H9 (cell line): ENCODE results near the gene XCL2. TPM values are rescaled to one million over a fixed set of nuclear protein-coding genes. Genes with fewer than 3 reads are reported as not detected.

Experiments
- DNase-seq: peaks from one replicate; pipeline ENCODE4 v3.0.0-alpha.2; 2017
- H2AFZ ChIP-seq: one replicate; pipeline ENCODE4 v1.6.1; 2013; ENCODE audit warnings: mild to moderate bottlenecking, low read length, control low read depth, moderate library complexity
- H2AK5ac ChIP-seq: 2 replicates; pipeline ENCODE4 v1.6.1; 2013; ENCODE audit warnings: low read length, control low read depth, mixed read lengths; ENCODE audit not compliant: insufficient read length
- H2BK120ac ChIP-seq: one replicate; pipeline ENCODE4 v1.6.1; 2013; ENCODE audit warnings: low read depth, mild to moderate bottlenecking, low read length, control low read depth, inconsistent platforms; ENCODE audit not compliant: poor library complexity, severe bottlenecking
- H2BK12ac ChIP-seq: 2 replicates; pipeline ENCODE4 v1.6.1; 2013; ENCODE audit warnings: low read length, control low read depth, mixed read lengths, low read depth; ENCODE audit not compliant: insufficient read length
- H2BK15ac ChIP-seq: 2 replicates; pipeline ENCODE4 v1.6.1; 2013; ENCODE audit warnings: low read depth, low read length, control low read depth
- H2BK20ac ChIP-seq: one replicate; pipeline ENCODE4 v1.6.1; 2013; ENCODE audit warnings: low read depth, mild to moderate bottlenecking, low read length, control low read depth, inconsistent platforms; ENCODE audit not compliant: poor library complexity, severe bottlenecking
- H2BK5ac ChIP-seq: 2 replicates; pipeline ENCODE4 v1.6.1; 2013; ENCODE audit warnings: low read length, control low read depth, mixed read lengths; ENCODE audit not compliant: insufficient read length
- H3K14ac ChIP-seq: 2 replicates; pipeline ENCODE4 v1.6.1; 2013; ENCODE audit warnings: low read length, control low read depth; ENCODE audit not compliant: insufficient read depth
- H3K18ac ChIP-seq: 2 replicates; pipeline ENCODE4 v1.6.1; 2013; ENCODE audit warnings: low read depth, mild to moderate bottlenecking, mixed read lengths, low read length, control low read depth; ENCODE audit not compliant: insufficient read length
- H3K23ac ChIP-seq: 2 replicates; pipeline ENCODE4 v1.6.1; 2013; ENCODE audit warnings: low read length, control low read depth, mixed read lengths, low read depth; ENCODE audit not compliant: insufficient read length
- H3K23me2 ChIP-seq: 2 replicates; pipeline ENCODE4 v1.6.1; 2013; ENCODE audit warnings: low read depth, mild to moderate bottlenecking, mixed read lengths, low read length, control low read depth; ENCODE audit not compliant: insufficient read length, poor library complexity, severe bottlenecking
- H3K27ac ChIP-seq: 2 replicates; pipeline ENCODE4 v1.5.1; 2013; ENCODE audit warnings: low read length, control low read depth, mixed read lengths, low read depth; ENCODE audit not compliant: insufficient read length
- H3K27me3 ChIP-seq: 2 replicates; pipeline ENCODE4 v1.6.1; 2013; ENCODE audit warnings: low read length, control low read depth, inconsistent platforms; ENCODE audit not compliant: insufficient read depth
- H3K4ac ChIP-seq: 2 replicates; pipeline ENCODE4 v1.6.1; 2013; ENCODE audit warnings: low read depth, mild to moderate bottlenecking, control low read depth, inconsistent platforms, low read length, moderate library complexity
- H3K4me1 ChIP-seq: 2 replicates; pipeline ENCODE4 v1.6.1; 2013; ENCODE audit warnings: low read length, control low read depth, inconsistent platforms; ENCODE audit not compliant: insufficient read depth
- H3K4me2 ChIP-seq: 2 replicates; pipeline ENCODE4 v1.6.1; 2013; ENCODE audit warnings: low read length, control low read depth, mixed read lengths; ENCODE audit not compliant: insufficient read length, insufficient read depth
- H3K56ac ChIP-seq: 2 replicates; pipeline ENCODE4 v1.6.1; 2013; ENCODE audit warnings: low read depth, mild to moderate bottlenecking, mixed read lengths, low read length, control low read depth; ENCODE audit not compliant: insufficient read length
- H3K79me1 ChIP-seq: 2 replicates; pipeline ENCODE4 v1.6.1; 2013; ENCODE audit warnings: low read depth, mild to moderate bottlenecking, moderate library complexity, low read length, control low read depth, inconsistent platforms; ENCODE audit not compliant: insufficient read depth, poor library complexity, severe bottlenecking
- H3K79me2 ChIP-seq: 2 replicates; pipeline ENCODE4 v1.6.1; 2013; ENCODE audit warnings: low read length, control low read depth, inconsistent platforms; ENCODE audit not compliant: insufficient read depth
- H3K9ac ChIP-seq: 2 replicates; pipeline ENCODE4 v1.6.1; 2013; ENCODE audit warnings: low read length, control low read depth, mixed read lengths; ENCODE audit not compliant: insufficient read length; ENCODE audit errors: extremely low read depth
- H3K9me3 ChIP-seq: one replicate; pipeline ENCODE4 v1.6.1; 2013; ENCODE audit warnings: low read depth, low read length, inconsistent platforms; ENCODE audit not compliant: control insufficient read depth
- H3T11ph ChIP-seq: one replicate; pipeline ENCODE4 v1.6.1; 2013; ENCODE audit warnings: mild to moderate bottlenecking, low read length, control low read depth, inconsistent platforms
- H4K20me1 ChIP-seq: one replicate; pipeline ENCODE4 v1.6.1; 2013; ENCODE audit not compliant: control insufficient read depth, insufficient read length, insufficient read depth
- H4K5ac ChIP-seq: 2 replicates; pipeline ENCODE4 v1.6.1; 2013; ENCODE audit warnings: low read depth, mild to moderate bottlenecking, mixed read lengths, low read length, control low read depth; ENCODE audit not compliant: insufficient read length
- H4K8ac ChIP-seq: replicated peaks from 2 replicates; pipeline ENCODE4 v1.6.1; 2013; ENCODE audit warnings: low read length, control low read depth, mixed read lengths, low read depth; ENCODE audit not compliant: insufficient read length
- H4K91ac ChIP-seq: 2 replicates; pipeline ENCODE4 v1.6.1; 2013; ENCODE audit warnings: low read depth, mild to moderate bottlenecking, moderate library complexity, mixed read lengths, low read length, control low read depth; ENCODE audit not compliant: insufficient read length
- H3K27ac Mint-ChIP-seq, 3 experiments: 2 replicates in 2 of 3; 3 replicates in 1 of 3; pipeline ENCODE4 v1.8.0; 2020 to 2021; ENCODE audit warnings: mixed read lengths in 3 of 3, mild to moderate bottlenecking in 1 of 3, moderate library complexity in 1 of 3
- H3K27me3 Mint-ChIP-seq: 2 replicates; pipeline ENCODE4 v1.8.0; 2021; ENCODE audit warnings: low read depth, mild to moderate bottlenecking, moderate library complexity, mixed read lengths
- H3K36me3 Mint-ChIP-seq, 3 experiments: 2 replicates in 2 of 3; 3 replicates in 1 of 3; pipeline ENCODE4 v1.8.0; 2020 to 2021; ENCODE audit warnings: low read depth in 3 of 3, mixed read lengths in 3 of 3; ENCODE audit not compliant: insufficient read depth in 1 of 3
- H3K4me1 Mint-ChIP-seq, 2 experiments: 2 replicates each; pipeline ENCODE4 v1.8.0; 2020; ENCODE audit warnings: mixed read lengths in 2 of 2
- H3K4me3 Mint-ChIP-seq, 2 experiments: 2 replicates in 1 of 2; 3 replicates in 1 of 2; pipeline ENCODE4 v1.8.0; 2020 to 2021; ENCODE audit warnings: mild to moderate bottlenecking in 2 of 2, mixed read lengths in 2 of 2, moderate library complexity in 1 of 2
- H3K9me3 Mint-ChIP-seq, 2 experiments: 2 replicates in 1 of 2; 3 replicates in 1 of 2; pipeline ENCODE4 v1.8.0; 2020; ENCODE audit warnings: mild to moderate bottlenecking in 2 of 2, mixed read lengths in 2 of 2, moderate library complexity in 1 of 2
- WGBS: extraction: QIAGEN DNeasy Blood & Tissue Kit; methylation state at CpG from one replicate; pipeline ENCODE4 v1.1.7; 2013; ENCODE audit warnings: missing lambda C conversion rate, low lambda C conversion rate, mixed read lengths; ENCODE audit not compliant: insufficient read length; ENCODE audit errors: extremely low coverage; 5-methylcytosine and 5-hydroxymethylcytosine counted together
- total RNA-seq: library from RNA; stranded (reverse); gene quantifications from 2 replicates; pipeline ENCODE4 v1.2.1, GENCODE V29; 2021
- TF ChIP-seq, protein P1 (sequence below): fragments of 200-600 bp; sonication (generic); conservative IDR thresholded peaks from 3 replicates; pipeline ENCODE4 v1.8.0; 2021; ENCODE audit warnings: antibody characterized with exemption, mild to moderate bottlenecking

Gene XCL2
- total RNA-seq, 1 experiment from 2014 or later: not detected

DNA sequence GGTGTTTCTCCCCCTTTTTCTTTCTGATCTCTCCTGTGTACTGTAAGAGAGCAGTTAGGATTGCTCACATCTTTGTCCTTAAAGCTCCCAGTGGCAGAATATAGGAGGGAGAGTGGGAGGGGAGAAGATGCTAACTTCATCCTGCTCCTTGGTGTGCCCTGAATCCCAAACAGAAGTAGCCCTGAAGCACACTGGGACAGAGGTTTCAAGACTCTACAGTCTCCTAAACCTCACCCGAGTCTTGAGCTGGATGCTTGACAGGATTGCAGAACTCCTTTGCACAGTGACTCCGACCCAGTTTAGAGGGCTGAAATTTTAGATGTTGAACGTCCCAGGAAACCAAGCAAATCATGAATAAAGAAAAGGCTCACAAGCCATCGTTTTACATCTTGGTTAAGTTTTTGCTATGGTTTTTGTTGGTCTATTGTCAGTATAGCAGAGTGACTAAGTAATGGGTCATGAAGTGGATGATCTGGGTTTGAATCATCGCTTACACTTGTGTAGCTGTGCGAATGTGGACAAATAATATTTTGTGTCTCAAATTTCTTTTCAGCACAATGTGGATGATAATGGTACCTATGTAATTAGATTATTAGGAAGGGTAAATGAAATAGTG lies 37.5 kb downstream of the XCL2 start:
- H3K23me2 ChIP-seq: no peaks in the 10 kb centered on the region
- no peak overlapping the region for H4K91ac ChIP-seq
- H2BK15ac ChIP-seq: no peak overlapping the region
- no peaks in the 10 kb centered on the region for H3K79me2 ChIP-seq
- H3K4me1 ChIP-seq: no peaks in the 10 kb centered on the region
- peaks cover 5 to 8% of the 10 kb centered on the region in 2 experiments; a peak in 3 of 4 replicates for H3K4me1 Mint-ChIP-seq
- H3K27ac ChIP-seq: no peak overlapping the region
- no peak overlapping the region for H3K14ac ChIP-seq
- no peak overlapping the region for H3K23ac ChIP-seq
- no peak overlapping the region for H3K18ac ChIP-seq
- no peak overlapping the region for H2BK12ac ChIP-seq
- H3K9me3 Mint-ChIP-seq: no peaks in the 10 kb centered on the region
- H4K20me1 ChIP-seq: no peaks in the 10 kb centered on the region
- no peak overlapping the region for H2AFZ ChIP-seq
- TF ChIP-seq, protein P1, sequence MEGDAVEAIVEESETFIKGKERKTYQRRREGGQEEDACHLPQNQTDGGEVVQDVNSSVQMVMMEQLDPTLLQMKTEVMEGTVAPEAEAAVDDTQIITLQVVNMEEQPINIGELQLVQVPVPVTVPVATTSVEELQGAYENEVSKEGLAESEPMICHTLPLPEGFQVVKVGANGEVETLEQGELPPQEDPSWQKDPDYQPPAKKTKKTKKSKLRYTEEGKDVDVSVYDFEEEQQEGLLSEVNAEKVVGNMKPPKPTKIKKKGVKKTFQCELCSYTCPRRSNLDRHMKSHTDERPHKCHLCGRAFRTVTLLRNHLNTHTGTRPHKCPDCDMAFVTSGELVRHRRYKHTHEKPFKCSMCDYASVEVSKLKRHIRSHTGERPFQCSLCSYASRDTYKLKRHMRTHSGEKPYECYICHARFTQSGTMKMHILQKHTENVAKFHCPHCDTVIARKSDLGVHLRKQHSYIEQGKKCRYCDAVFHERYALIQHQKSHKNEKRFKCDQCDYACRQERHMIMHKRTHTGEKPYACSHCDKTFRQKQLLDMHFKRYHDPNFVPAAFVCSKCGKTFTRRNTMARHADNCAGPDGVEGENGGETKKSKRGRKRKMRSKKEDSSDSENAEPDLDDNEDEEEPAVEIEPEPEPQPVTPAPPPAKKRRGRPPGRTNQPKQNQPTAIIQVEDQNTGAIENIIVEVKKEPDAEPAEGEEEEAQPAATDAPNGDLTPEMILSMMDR: no peak
- H3K27me3 ChIP-seq: no peaks in the 10 kb centered on the region
- no peak overlapping the region for H3K27ac Mint-ChIP-seq
- no peaks in the 10 kb centered on the region for H3K36me3 Mint-ChIP-seq
- no peak overlapping the region for H3K9ac ChIP-seq
- no peak overlapping the region for H4K5ac ChIP-seq
- no peaks in the 10 kb centered on the region; the same call in 1 of the 2 replicates for H3K27me3 Mint-ChIP-seq
- no peak overlapping the region for H3T11ph ChIP-seq
- no peaks in the 10 kb centered on the region for H3K9me3 ChIP-seq
- H4K8ac ChIP-seq: no peak overlapping the region
- H2BK5ac ChIP-seq: no peak overlapping the region
- H3K4me2 ChIP-seq: no peak overlapping the region
- H3K79me1 ChIP-seq: no peaks in the 10 kb centered on the region
- WGBS: no CpG with 5 or more reads among the region's 6 CpGs
- H3K4ac ChIP-seq: no peak overlapping the region
- H2BK120ac ChIP-seq: no peak overlapping the region
- H2BK20ac ChIP-seq: no peak overlapping the region
- H3K4me3 Mint-ChIP-seq: no peak overlapping the region
- no peak for DNase-seq
- no peak overlapping the region for H2AK5ac ChIP-seq
- no peak overlapping the region for H3K56ac ChIP-seq
